ENCODE data around the gene CCDC92.

Gene CCDC92

GRCh38 chr12:124017064-124017463 is 44.4 kb upstream of the CCDC92 start:
- in situ Hi-C loops (cut with MboI; ENCODE audit: low pct_unique_long_range_greater_than_20kb, low sequenced_read_pairs, unreplicated experiment), result no loop called here
- no peak for DNase-seq (ENCODE audit: low spot score)

GRCh38 chr12:124015494-124016461 is 43.1 kb upstream of the CCDC92 start:
- TF ChIP-seq CTCF (IDR thresholded peaks at IDR 0.05; ENCODE audit: extremely low read depth, insufficient read depth, missing control alignments), result no peak
- in situ Hi-C loops (cut with MboI; ENCODE audit: low pct_unique_long_range_greater_than_20kb, low sequenced_read_pairs, unreplicated experiment), result no loop called here
- DNase-seq (ENCODE audit: low spot score), result no peak

More at GRCh38 chr12:124017064-124017463, 44.4 kb upstream of the CCDC92 start:
- TF ChIP-seq CTCF (IDR thresholded peaks at IDR 0.05; ENCODE audit: extremely low read depth, insufficient read depth, missing control alignments), result no peak

- in situ Hi-C loops (cut with MboI; ENCODE audit: low pct_unique_long_range_greater_than_20kb, low sequenced_read_pairs, unreplicated experiment), result no loop called here
- TF ChIP-seq CTCF (IDR thresholded peaks at IDR 0.05; ENCODE audit: extremely low read depth, insufficient read depth, missing control alignments), result no peak
- no peak for DNase-seq (ENCODE audit: low spot score)
Observed at GRCh38 chr12:124013073-124013472, 40.4 kb upstream of the CCDC92 start.

- in situ Hi-C loops (cut with MboI; ENCODE audit: low pct_unique_long_range_greater_than_20kb, low sequenced_read_pairs, unreplicated experiment), result no loop called here
- no peak for TF ChIP-seq CTCF (IDR thresholded peaks at IDR 0.05; ENCODE audit: extremely low read depth, insufficient read depth, missing control alignments)
- no peak for DNase-seq (ENCODE audit: low spot score)
Observed at GRCh38 chr12:124011435-124012115, 38.9 kb upstream of the CCDC92 start.

- TF ChIP-seq CTCF (IDR thresholded peaks at IDR 0.05; ENCODE audit: extremely low read depth, insufficient read depth, missing control alignments), result no peak
- in situ Hi-C loops (cut with MboI; ENCODE audit: low pct_unique_long_range_greater_than_20kb, low sequenced_read_pairs, unreplicated experiment), result no loop called here
- DNase-seq (ENCODE audit: low spot score), result no peak
Observed at GRCh38 chr12:124010687-124011086, 38.1 kb upstream of the CCDC92 start.

GRCh38 chr12:124009781-124010180 is 37.1 kb upstream of the CCDC92 start:
- in situ Hi-C loops (cut with MboI; ENCODE audit: low pct_unique_long_range_greater_than_20kb, low sequenced_read_pairs, unreplicated experiment), result no loop called here
- TF ChIP-seq CTCF (IDR thresholded peaks at IDR 0.05; ENCODE audit: extremely low read depth, insufficient read depth, missing control alignments), result no peak
- DNase-seq (ENCODE audit: low spot score), result no peak

All from GM13977 (cell line).